ACC112 (cell line): Measurements from ENCODE around the gene CLSTN1.
"Not testable (repeated sequence)": the region's sequence is repeated elsewhere in the genome, so short reads cannot be mapped to it uniquely, and the experiment has no call there.

Experiments used
- H2AFZ ChIP-seq: fragments of 200-600 bp; sonication (generic); one replicate; pipeline ENCODE4 v1.6.0; 2017; ENCODE audit warnings: antibody characterized with exemption, low read length; ENCODE audit not compliant: unreplicated experiment
- H3K27ac ChIP-seq: fragments of 200-600 bp; sonication (generic); 2 replicates; pipeline ENCODE4 v1.5.1; 2014; ENCODE audit warnings: low read depth, mild to moderate bottlenecking, antibody characterized with exemption, low read length, moderate library complexity
- H3K27me3 ChIP-seq: fragments of 200-600 bp; sonication (generic); 2 replicates; pipeline ENCODE4 v1.6.1; 2014; ENCODE audit warnings: mild to moderate bottlenecking, antibody characterized with exemption, low read length, moderate library complexity, mixed read lengths; ENCODE audit not compliant: insufficient read depth
- H3K36me3 ChIP-seq: fragments of 200-600 bp; sonication (generic); 2 replicates; pipeline ENCODE4 v1.6.1; 2016; ENCODE audit warnings: mild to moderate bottlenecking, antibody characterized with exemption, low read length, moderate library complexity, mixed read lengths; ENCODE audit not compliant: insufficient read depth
- H3K4me1 ChIP-seq: fragments of 200-600 bp; sonication (generic); one replicate; pipeline ENCODE4 v1.6.1; 2016; ENCODE audit warnings: low read length, mixed read lengths; ENCODE audit not compliant: insufficient read depth, unreplicated experiment, control insufficient read depth
- H3K4me3 ChIP-seq: fragments of 200-600 bp; sonication (generic); 2 replicates; pipeline ENCODE4 v1.5.1; 2014; ENCODE audit warnings: mild to moderate bottlenecking, low read depth, low read length
- H3K79me2 ChIP-seq: fragments of 200-600 bp; sonication (generic); one replicate; pipeline ENCODE4 v1.6.0; 2016; ENCODE audit warnings: low read length; ENCODE audit not compliant: control insufficient read depth, unreplicated experiment, insufficient read depth

CLSTN1 gene

DNA sequence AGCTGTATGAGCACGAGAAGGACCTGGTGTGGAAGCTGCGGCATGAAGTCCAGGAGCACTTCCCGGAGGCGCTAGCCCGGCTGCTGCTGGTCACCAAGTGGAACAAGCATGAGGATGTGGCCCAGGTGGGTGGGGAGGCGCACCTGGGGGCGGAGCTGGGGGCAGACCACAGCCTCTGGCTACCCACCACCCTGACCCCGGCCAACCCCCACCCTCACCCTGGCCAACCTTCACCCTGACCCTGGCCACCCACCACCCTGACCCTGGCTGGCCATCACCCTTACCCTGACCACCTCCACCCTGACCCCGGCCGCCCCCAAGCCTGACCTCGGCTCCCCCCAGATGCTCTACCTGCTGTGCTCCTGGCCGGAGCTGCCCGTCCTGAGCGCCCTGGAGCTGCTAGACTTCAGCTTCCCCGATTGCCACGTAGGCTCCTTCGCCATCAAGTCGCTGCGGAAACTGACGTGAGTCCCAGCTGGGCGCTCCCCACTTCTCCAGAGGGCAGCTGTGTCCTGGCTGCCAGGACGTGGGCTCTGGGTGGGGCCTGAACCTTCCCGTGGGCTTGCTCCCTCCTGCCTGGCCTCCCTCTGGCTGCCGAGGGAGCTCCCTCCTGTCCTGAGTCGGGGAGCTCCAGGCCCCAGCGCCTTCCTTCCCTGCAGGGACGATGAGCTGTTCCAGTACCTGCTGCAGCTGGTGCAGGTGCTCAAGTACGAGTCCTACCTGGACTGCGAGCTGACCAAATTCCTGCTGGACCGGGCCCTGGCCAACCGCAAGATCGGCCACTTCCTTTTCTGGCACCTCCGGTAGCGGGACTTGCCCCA, 102.8 kb downstream of the CLSTN1 start:
- H3K4me1 ChIP-seq: peaks cover 3% of the 10 kb centered on the region
- H3K27me3 ChIP-seq: no peaks in the 10 kb centered on the region
- H3K79me2 ChIP-seq: no peaks in the 10 kb centered on the region
- H3K36me3 ChIP-seq: peaks cover 13% of the 10 kb centered on the region; the same call in 1 of the 2 replicates
- H2AFZ ChIP-seq: no peak overlapping the region
- H3K4me3 ChIP-seq: no peak overlapping the region
- no peak overlapping the region for H3K27ac ChIP-seq

DNA sequence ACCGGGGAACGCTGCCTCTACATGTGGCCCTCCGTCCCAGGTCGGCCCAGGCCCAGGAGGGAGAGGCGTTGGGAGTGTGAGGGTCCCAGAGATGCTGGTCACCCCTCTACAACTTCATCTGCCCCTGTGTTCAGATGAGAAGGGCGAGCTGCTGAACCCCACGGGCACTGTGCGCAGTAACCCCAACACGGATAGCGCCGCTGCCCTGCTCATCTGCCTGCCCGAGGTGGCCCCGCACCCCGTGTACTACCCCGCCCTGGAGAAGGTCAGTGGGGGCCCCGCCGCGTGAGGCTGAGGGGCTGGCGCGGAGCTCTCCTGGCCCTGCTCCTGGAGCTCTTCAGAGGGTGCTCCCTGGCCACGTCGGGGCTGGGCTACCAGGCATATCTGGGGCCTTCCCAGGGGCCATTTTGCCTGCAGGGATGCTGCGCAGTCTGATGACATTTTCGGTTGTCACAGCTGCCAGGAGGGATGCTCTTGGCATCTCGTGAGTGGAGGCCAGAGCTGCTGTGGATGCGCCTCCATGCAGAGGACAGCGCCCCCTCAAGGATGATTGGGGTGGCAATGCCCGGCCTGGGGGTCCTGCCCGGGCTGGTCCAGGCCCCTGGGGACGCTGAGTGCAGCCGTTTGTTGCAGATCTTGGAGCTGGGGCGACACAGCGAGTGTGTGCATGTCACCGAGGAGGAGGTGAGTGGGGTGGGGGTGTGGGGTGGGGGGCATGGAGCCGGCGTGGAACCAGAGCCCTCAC, 103.6 kb downstream of the CLSTN1 start:
- no peaks in the 10 kb centered on the region for H3K27me3 ChIP-seq
- H3K4me3 ChIP-seq: no peak overlapping the region
- H2AFZ ChIP-seq: no peak overlapping the region
- H3K79me2 ChIP-seq: no peaks in the 10 kb centered on the region
- no peak overlapping the region for H3K27ac ChIP-seq
- peaks cover 13% of the 10 kb centered on the region; the same call in 1 of the 2 replicates for H3K36me3 ChIP-seq
- peaks cover 3% of the 10 kb centered on the region for H3K4me1 ChIP-seq

DNA sequence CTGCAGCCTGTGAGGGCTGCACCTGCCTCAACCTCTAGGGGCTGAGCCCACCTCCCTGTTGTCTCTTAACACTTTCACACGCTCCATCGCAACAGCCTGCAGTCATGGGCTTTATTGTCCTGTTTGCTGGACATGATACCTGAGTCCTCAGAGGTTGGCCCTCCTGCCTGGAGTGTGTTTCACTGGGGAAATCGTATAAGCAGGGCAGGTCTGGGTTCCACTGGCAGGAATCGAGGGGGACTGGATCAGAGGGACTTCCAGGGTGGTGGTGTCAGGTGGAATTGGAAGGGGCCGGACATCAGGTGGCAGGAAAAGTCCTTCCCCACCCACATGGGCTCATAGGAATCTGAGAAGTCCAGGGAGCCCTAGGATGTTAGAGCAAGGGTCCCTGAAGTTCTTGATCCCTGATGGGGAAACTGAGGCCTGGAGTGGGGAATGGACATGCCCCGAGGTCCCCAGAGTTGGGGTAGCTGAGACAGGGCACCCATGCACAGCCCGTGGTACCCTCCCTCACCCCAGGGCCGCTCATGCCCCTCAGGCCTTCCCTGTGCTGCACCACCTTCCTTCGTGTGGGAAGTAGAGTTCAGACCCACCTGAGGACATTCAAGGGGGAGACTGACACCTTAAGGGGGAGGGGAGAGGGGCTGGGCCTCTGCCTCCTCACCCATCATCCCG, 105.6 kb downstream of the CLSTN1 start:
- Histone ChIP-seq H3K27me3 (no peaks in the 10 kb centered on the region), H3K27ac (no peak overlapping the region), H3K4me1 (peaks cover 3% of the 10 kb centered on the region), H3K4me3 (no peak overlapping the region), H3K36me3 (peaks cover 10% of the 10 kb centered on the region; the same call in 1 of the 2 replicates), H3K79me2 (no peaks in the 10 kb centered on the region), H2AFZ (no peak overlapping the region)

DNA sequence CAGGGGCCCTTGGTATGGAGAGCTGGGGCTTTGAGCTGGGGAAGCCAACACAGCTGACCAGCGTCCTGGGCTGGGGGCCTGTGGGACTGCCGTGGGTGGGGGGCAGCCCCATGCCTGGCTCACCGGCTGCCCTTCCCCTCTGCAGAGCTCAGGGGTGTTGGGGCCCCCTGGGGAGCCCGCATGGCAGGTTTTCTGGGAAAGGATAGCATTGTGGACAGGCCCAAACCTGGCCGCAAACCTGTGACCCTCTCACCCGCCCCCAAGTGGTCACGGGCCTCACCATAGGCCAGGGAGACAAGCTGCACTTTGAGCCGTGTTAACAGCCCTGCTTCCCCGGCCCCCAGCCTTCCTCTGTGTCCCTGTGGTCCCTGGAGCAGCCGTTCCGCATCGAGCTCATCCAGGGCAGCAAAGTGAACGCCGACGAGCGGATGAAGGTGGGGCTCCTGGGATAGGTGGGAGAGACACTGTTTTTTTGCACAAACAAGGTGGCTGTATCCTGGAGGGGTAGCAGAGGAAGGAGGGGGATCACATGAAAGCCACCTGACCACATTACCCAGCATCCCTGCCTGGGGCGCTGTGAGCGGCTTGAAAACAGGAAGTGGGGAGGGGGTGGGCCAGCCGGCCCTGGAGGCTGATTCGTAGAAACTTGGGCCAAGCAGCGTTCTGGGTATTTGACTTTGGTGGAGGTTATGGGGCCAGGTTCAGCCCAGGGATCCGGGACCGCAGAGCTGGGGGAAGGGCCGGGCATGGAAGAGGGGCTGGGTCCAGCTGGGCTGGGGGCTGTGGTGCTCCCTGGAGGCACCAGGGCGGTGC, 106.4 kb downstream of the CLSTN1 start:
- H3K4me3 ChIP-seq: no peak overlapping the region
- no peak overlapping the region for H2AFZ ChIP-seq
- no peaks in the 10 kb centered on the region for H3K79me2 ChIP-seq
- peaks cover 4% of the 10 kb centered on the region; the same call in 1 of the 2 replicates for H3K36me3 ChIP-seq
- no peak overlapping the region for H3K27ac ChIP-seq
- H3K4me1 ChIP-seq: peaks cover 3% of the 10 kb centered on the region
- no peaks in the 10 kb centered on the region for H3K27me3 ChIP-seq

DNA sequence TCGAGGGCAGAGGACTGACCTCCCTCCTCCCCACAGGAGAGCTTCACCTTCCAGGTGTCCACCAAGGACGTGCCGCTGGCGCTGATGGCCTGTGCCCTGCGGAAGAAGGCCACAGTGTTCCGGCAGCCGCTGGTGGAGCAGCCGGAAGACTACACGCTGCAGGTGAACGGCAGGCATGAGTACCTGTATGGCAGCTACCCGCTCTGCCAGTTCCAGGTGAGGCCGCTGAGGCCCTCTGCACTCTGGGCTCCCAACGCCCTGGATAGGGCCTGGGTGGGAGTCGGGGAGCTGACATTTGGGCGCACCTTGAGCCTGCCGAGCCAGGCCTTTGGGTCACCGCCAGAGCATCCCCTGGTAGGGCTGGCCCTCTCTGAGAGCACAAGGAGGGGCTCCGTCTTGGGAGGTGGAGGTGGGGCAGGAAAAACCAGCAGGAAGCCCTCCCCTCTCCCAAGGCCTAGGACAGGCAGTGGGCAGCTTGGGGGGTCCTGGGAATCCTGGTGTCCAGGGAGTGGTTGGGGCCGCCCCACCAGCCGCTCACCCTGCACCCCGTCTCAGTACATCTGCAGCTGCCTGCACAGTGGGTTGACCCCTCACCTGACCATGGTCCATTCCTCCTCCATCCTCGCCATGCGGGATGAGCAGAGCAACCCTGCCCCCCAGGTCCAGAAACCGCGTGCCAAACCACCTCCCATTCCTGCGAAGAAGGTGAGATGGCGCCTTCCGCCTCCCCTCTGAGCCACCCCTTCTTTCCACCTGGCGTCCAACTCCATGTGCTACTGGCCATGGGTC, 107.2 kb downstream of the CLSTN1 start:
- no peak overlapping the region for H3K4me3 ChIP-seq
- H3K79me2 ChIP-seq: no peaks in the 10 kb centered on the region
- no peaks in the 10 kb centered on the region for H3K27me3 ChIP-seq
- no peak overlapping the region for H3K27ac ChIP-seq
- H3K4me1 ChIP-seq: peaks cover 3% of the 10 kb centered on the region
- H2AFZ ChIP-seq: no peak overlapping the region
- no peaks in the 10 kb centered on the region for H3K36me3 ChIP-seq

DNA sequence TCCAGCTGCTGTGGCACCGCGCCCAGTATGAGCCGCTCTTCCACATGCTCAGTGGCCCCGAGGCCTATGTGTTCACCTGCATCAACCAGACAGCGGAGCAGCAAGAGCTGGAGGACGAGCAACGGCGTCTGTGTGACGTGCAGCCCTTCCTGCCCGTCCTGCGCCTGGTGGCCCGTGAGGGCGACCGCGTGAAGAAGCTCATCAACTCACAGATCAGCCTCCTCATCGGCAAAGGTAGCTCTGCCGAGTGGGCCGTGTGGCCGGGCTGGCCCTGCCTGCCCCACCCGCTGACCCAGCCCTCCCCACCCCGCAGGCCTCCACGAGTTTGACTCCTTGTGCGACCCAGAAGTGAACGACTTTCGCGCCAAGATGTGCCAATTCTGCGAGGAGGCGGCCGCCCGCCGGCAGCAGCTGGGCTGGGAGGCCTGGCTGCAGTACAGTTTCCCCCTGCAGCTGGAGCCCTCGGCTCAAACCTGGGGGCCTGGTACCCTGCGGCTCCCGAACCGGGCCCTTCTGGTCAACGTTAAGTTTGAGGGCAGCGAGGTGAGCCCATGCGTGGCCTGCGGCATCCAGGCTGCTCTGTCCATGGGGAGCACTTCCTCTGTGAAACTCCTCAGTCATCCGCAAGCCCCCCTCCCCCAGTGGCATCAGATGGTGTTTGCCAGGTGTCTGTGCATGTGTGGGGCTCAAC, 108.1 kb downstream of the CLSTN1 start:
- Histone ChIP-seq H3K36me3 (no peaks in the 10 kb centered on the region), H3K27me3 (no peaks in the 10 kb centered on the region)

DNA sequence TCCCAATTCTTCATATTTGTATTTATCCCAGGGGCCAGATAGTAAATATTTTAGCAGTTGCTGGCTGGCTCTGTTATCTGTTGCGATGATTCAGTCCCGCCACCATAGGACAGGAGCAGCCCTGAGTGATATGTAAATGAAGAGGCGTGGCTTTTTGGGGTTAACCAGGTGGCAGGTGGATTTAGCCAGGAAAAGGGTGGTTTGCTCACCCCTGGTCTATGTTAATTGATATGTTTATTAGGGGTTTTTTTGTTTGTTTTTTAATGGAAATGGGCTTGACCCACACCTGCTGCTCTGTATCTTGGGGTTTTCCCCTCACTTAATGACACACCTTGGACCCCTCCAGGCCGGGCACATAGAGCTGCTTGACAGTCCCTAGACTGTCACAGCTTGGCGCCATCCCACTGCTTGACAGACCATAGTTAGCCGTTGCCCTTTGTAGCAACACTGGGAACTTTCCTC, 109.5 kb downstream of the CLSTN1 start:
- Histone ChIP-seq H3K79me2 (no peaks in the 10 kb centered on the region), H3K4me3 (no peak overlapping the region), H3K4me1 (peaks cover 3% of the 10 kb centered on the region), H3K27me3 (no peaks in the 10 kb centered on the region), H2AFZ (no peak overlapping the region), H3K36me3 (no peaks in the 10 kb centered on the region), H3K27ac (no peak overlapping the region)

More for the DNA sequence above, 108.1 kb downstream of the CLSTN1 start:
- Histone ChIP-seq H3K4me3 (no peak overlapping the region), H3K79me2 (no peaks in the 10 kb centered on the region), H3K27ac (no peak overlapping the region), H3K4me1 (peaks cover 3% of the 10 kb centered on the region), H2AFZ (no peak overlapping the region)

DNA sequence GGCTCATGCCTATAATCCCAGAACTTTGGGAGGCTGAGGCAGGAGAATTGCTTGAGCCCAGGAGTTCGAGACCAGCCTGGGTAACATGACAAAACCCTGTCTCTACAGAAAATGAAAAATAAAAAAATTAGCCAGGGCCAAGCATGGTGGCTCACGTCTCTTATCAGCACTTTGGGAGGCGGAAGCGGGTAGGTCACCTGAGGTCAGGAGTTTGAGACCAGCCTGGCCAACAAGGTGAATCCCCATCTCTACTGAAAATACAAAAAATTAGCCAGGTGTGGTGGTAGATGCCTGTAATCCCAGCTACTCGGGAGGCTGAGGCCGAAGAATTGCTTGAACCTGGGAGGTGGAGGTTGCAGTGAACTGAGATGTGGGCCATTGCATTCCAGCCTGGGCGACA, 111.0 kb downstream of the CLSTN1 start:
- not testable (repeated sequence) for H3K27ac ChIP-seq, H3K27me3 ChIP-seq, H3K36me3 ChIP-seq, H3K4me1 ChIP-seq, H2AFZ ChIP-seq, H3K79me2 ChIP-seq, H3K4me3 ChIP-seq

DNA sequence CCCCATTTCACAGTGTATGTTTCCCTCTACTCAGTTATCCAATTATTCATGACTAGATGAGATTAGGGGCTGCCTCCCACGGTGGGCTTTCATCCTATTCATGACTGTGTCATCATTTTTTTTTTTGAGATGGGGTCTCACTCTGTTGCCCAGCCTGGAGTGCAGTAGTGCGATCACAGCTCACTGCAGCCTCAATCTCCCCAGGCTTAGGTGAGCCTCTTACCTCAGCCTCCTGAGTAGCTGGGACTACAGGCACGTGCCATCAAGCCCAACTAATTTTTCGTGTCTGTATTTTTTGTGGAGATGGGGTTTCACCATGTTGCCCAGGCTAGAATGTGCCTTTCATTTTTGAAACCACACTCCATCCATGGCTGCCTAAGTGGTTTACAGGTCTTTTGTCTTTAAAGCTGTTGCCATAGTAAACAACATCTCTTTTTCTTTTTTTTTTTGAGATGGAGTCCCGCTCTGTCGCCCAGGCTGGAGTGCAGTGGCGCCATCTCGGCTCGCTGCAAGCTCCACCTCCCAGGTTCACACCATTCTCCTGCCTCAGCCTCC, 112.2 kb downstream of the CLSTN1 start:
- Histone ChIP-seq H3K4me1 (no peaks in the 10 kb centered on the region), H3K36me3 (no peaks in the 10 kb centered on the region), H3K79me2 (no peaks in the 10 kb centered on the region), H3K4me3 (no peak overlapping the region), H3K27ac (no peak overlapping the region), H2AFZ (no peak overlapping the region), H3K27me3 (no peaks in the 10 kb centered on the region)
